Fibroblast of lung (primary cell): ENCODE measurements around the gene KCNG2. TPM values are rescaled to one million over a fixed set of nuclear protein-coding genes. Genes with fewer than 3 reads are reported as not detected.

Experiments
- DNase-seq, 2 donors: peaks; one replicate each; pipeline versions ENCODE4 v3.0.0 to v3.0.0-alpha.2; 2010; ENCODE audit warnings: low read depth in 2 of 2
- H2AFZ ChIP-seq: 2 replicates; pipeline ENCODE4 v1.5.1; 2012; ENCODE audit warnings: low read length, control low read depth, inconsistent platforms
- H3K27ac ChIP-seq: 2 replicates; pipeline ENCODE4 v1.5.1; 2011; ENCODE audit warnings: low read length, control low read depth; ENCODE audit not compliant: insufficient read depth
- H3K27me3 ChIP-seq: 2 replicates; pipeline ENCODE4 v1.5.1; 2011; ENCODE audit warnings: mild to moderate bottlenecking, low read length; ENCODE audit not compliant: control insufficient read depth, insufficient read depth
- H3K36me3 ChIP-seq: 2 replicates; pipeline ENCODE4 v1.5.1; 2011; ENCODE audit warnings: low read length; ENCODE audit not compliant: control insufficient read depth, insufficient read depth
- H3K4me1 ChIP-seq: 2 replicates; pipeline ENCODE4 v1.5.1; 2011; ENCODE audit warnings: low read length; ENCODE audit not compliant: control insufficient read depth, insufficient read depth; ENCODE audit errors: extremely low read depth
- H3K4me2 ChIP-seq: 2 replicates; pipeline ENCODE4 v1.5.1; 2011; ENCODE audit warnings: low read length, control low read depth; ENCODE audit not compliant: insufficient read depth; ENCODE audit errors: extremely low read depth
- H3K4me3 ChIP-seq, 4 experiments: fragments of 200-600 bp in 1 of 4; sonication (generic) in 1 of 4; replicated peaks in 1 of 4; 2 replicates each; pipeline ENCODE4 v1.5.1; 2011 to 2016; ENCODE audit warnings: low read length in 4 of 4, low read depth in 3 of 4, mild to moderate bottlenecking in 3 of 4, control low read depth in 2 of 4, inconsistent platforms in 1 of 4, mixed read lengths in 1 of 4; ENCODE audit not compliant: insufficient read depth in 1 of 4; ENCODE audit errors: control extremely low read depth in 1 of 4
- H3K79me2 ChIP-seq: 2 replicates; pipeline ENCODE4 v1.5.1; 2012; ENCODE audit warnings: mild to moderate bottlenecking, low read length, inconsistent platforms; ENCODE audit not compliant: control insufficient read depth, insufficient read depth
- H3K9ac ChIP-seq: 2 replicates; pipeline ENCODE4 v1.5.1; 2011; ENCODE audit warnings: mild to moderate bottlenecking, low read length, control low read depth; ENCODE audit not compliant: insufficient read depth
- H3K9me3 ChIP-seq: 2 replicates; pipeline ENCODE4 v1.5.1; 2012; ENCODE audit warnings: low read depth, low read length; ENCODE audit not compliant: control insufficient read depth, insufficient read depth
- H4K20me1 ChIP-seq: 2 replicates; pipeline ENCODE4 v1.5.1; 2011; ENCODE audit warnings: low read length; ENCODE audit not compliant: control insufficient read depth, insufficient read depth; ENCODE audit errors: extremely low read depth
- CTCF ChIP-seq, 2 donors: IDR thresholded peaks in 1 of 2; conservative IDR thresholded peaks in 1 of 2; 1 replicate in 1 of 2; 2 replicates in 1 of 2; pipeline ENCODE4 v1.5.1; 2011 to 2012; ENCODE audit warnings: low read length in 2 of 2, control low read depth in 1 of 2, inconsistent platforms in 1 of 2, low read depth in 1 of 2, mild to moderate bottlenecking in 1 of 2
- EZH2 ChIP-seq: IDR thresholded peaks from 2 replicates; pipeline ENCODE4 v1.5.1; 2012; ENCODE audit warnings: low read length, control low read depth, mild to moderate bottlenecking; ENCODE audit errors: missing control alignments
- polyA plus RNA-seq, 2 donors: library from polyadenylated mRNA; depleted of rRNA in 1 of 2; stranded (reverse) in 1 of 2; unstranded in 1 of 2; fragments of >200 nt; gene quantifications; 2 replicates each; pipeline ENCODE4 v1.2.1, GENCODE V29; 2011 to 2012; ENCODE audit warnings: missing spikeins in 1 of 2
- total RNA-seq: library from RNA; depleted of rRNA; stranded (reverse); fragments of >200 nt; gene quantifications from 2 replicates; pipeline ENCODE4 v1.2.1, GENCODE V29; 2014

The KCNG2 gene
- total and polyA plus RNA-seq, 2 donors (not counting 1 experiment from before 2014, with no cell fraction given) = 0.42 to 10.1 TPM

- DNase-seq = no peak
- peaks cover 9% of the 10 kb centered on the region for H3K36me3 ChIP-seq
- H3K4me1 ChIP-seq = no peaks in the 10 kb centered on the region
Observed at GRCh38 chr18:79918615-79919011, 120.9 kb downstream of the KCNG2 start.

GRCh38 chr18:79919089-79919488, 121.4 kb downstream of the KCNG2 start:
- Histone ChIP-seq H3K4me3 (no peak overlapping the region), H3K4me2 (no peak overlapping the region), H3K27ac (no peak overlapping the region), H3K79me2 (no peaks in the 10 kb centered on the region), H3K4me1 (no peaks in the 10 kb centered on the region), H3K9ac (no peak overlapping the region), H4K20me1 (no peaks in the 10 kb centered on the region), H2AFZ (no peak overlapping the region), H3K36me3 (peaks cover 9% of the 10 kb centered on the region), H3K9me3 (no peaks in the 10 kb centered on the region), H3K27me3 (no peaks in the 10 kb centered on the region)
- DNase-seq = no peak
- TF ChIP-seq CTCF (conservative IDR thresholded peaks at IDR 0.05 in 1 of 2, IDR thresholded peaks at IDR 0.05 in 1 of 2; ENCODE audit: low read depth in 1 of 2, low read length in 2 of 2) (no peak), EZH2 (no peak)

More at GRCh38 chr18:79918615-79919011, 120.9 kb downstream of the KCNG2 start:
- H3K27me3 ChIP-seq = no peaks in the 10 kb centered on the region
- H3K4me2 ChIP-seq = no peak overlapping the region
- no peaks in the 10 kb centered on the region for H3K9me3 ChIP-seq
- H3K9ac ChIP-seq = no peak overlapping the region
- H3K79me2 ChIP-seq = no peaks in the 10 kb centered on the region
- no peak for TF ChIP-seq EZH2
- TF ChIP-seq CTCF (conservative IDR thresholded peaks at IDR 0.05 in 1 of 2, IDR thresholded peaks at IDR 0.05 in 1 of 2; ENCODE audit: low read depth in 1 of 2, low read length in 2 of 2) = no peak
- no peak overlapping the region for H3K27ac ChIP-seq
- no peak overlapping the region for H3K4me3 ChIP-seq
- H2AFZ ChIP-seq = no peak overlapping the region
- H4K20me1 ChIP-seq = no peaks in the 10 kb centered on the region

- no peaks in the 10 kb centered on the region for H3K9me3 ChIP-seq
- no peaks in the 10 kb centered on the region for H3K4me1 ChIP-seq
- no peak overlapping the region for H3K4me3 ChIP-seq
- H3K4me2 ChIP-seq = no peak overlapping the region
- TF ChIP-seq CTCF (conservative IDR thresholded peaks at IDR 0.05 in 1 of 2, IDR thresholded peaks at IDR 0.05 in 1 of 2; ENCODE audit: low read depth in 1 of 2, low read length in 2 of 2) (no peak), EZH2 (no peak)
- H2AFZ ChIP-seq = no peak overlapping the region
- H3K27me3 ChIP-seq = no peaks in the 10 kb centered on the region
- DNase-seq = no peak
- H3K79me2 ChIP-seq = no peaks in the 10 kb centered on the region
- no peaks in the 10 kb centered on the region for H4K20me1 ChIP-seq
- H3K36me3 ChIP-seq = peaks cover 7% of the 10 kb centered on the region
- H3K9ac ChIP-seq = no peak overlapping the region
- no peak overlapping the region for H3K27ac ChIP-seq
Observed at GRCh38 chr18:79921984-79922965, 124.5 kb downstream of the KCNG2 start.
